NCI-H524 (cell line): Measurements from ENCODE around the gene CTXN1.
A peak's percentile ranks its signal among the peaks of the same experiment; 100 is the strongest.
"Not testable (repeated sequence)": the region's sequence is repeated elsewhere in the genome, so short reads cannot be mapped to it uniquely, and the experiment has no call there.

Experiments
- DNase-seq, 2 experiments: peaks; one replicate each; lab custom pipeline; 2025; lab: John Stamatoyannopoulos, UW

CTXN1 gene

GRCh38 chr19:7900401-7900870 is 25.5 kb downstream of the CTXN1 start:
- no peak for DNase-seq

- peak; percentile 53 to 78 for DNase-seq
Measured at GRCh38 chr19:7899751-7900378, 26.1 kb downstream of the CTXN1 start.

- no peak for DNase-seq
Measured at GRCh38 chr19:7898967-7899366, 27.0 kb downstream of the CTXN1 start.

GRCh38 chr19:7897292-7897691 is 28.6 kb downstream of the CTXN1 start:
- DNase-seq, result no peak

GRCh38 chr19:7895565-7895964 is 30.4 kb downstream of the CTXN1 start:
- DNase-seq, result no peak

- no peak for DNase-seq
Measured at GRCh38 chr19:7894612-7895309, 31.2 kb downstream of the CTXN1 start.

- DNase-seq, result not testable (repeated sequence)
Measured at GRCh38 chr19:7893362-7894101, 32.4 kb downstream of the CTXN1 start.

- no peak for DNase-seq
Measured at GRCh38 chr19:7888826-7889217, 37.1 kb downstream of the CTXN1 start.

GRCh38 chr19:7888145-7888825 is 37.6 kb downstream of the CTXN1 start, which contains the start of gene LRRC8E:
LRRC8E (plus strand) TSS chr19:7888510; CDS start chr19:7895604, 7,094 bp downstream.
- DNase-seq, result no peak

- no peak for DNase-seq
Measured at GRCh38 chr19:7887408-7888144, 38.4 kb downstream of the CTXN1 start.

- DNase-seq, result no peak
Measured at GRCh38 chr19:7885818-7886217, 40.1 kb downstream of the CTXN1 start.

- no peak for DNase-seq
Measured at GRCh38 chr19:7883796-7884570, 42.0 kb downstream of the CTXN1 start.

GRCh38 chr19:7883105-7883504 is 42.8 kb downstream of the CTXN1 start:
- no peak for DNase-seq

GRCh38 chr19:7881910-7882309 is 44.0 kb downstream of the CTXN1 start:
- no peak for DNase-seq

- peak; percentile 42 to 70 for DNase-seq
Measured at GRCh38 chr19:7879836-7880235, 46.1 kb downstream of the CTXN1 start.

GRCh38 chr19:7879111-7879807 is 46.7 kb downstream of the CTXN1 start:
- DNase-seq, result peak; percentile 74

GRCh38 chr19:7877249-7877836 is 48.6 kb downstream of the CTXN1 start:
- DNase-seq, result no peak

GRCh38 chr19:7874897-7875273 is 51.0 kb downstream of the CTXN1 start:
- no peak for DNase-seq
